Endothelial cell of coronary artery (primary cell): Measurements from ENCODE around the gene OBSCN. TPM values are rescaled to one million over a fixed set of nuclear protein-coding genes. Genes with fewer than 3 reads are reported as not detected.

Experiments used
- total RNA-seq: library from RNA; depleted of rRNA; stranded (reverse); fragments of >200 nt; gene quantifications from 2 replicates; pipeline ENCODE4 v1.2.3, GENCODE V29; 2014

Gene OBSCN
- total RNA-seq: 2.2 and 3.5 TPM in 2 replicates

GRCh38 chr1:228207851-228208821 lies at the start of gene OBSCN:
TSS of gene OBSCN (plus strand) at chr1:228208044. CDS start at chr1:228211784, 3,740 bp downstream.

GRCh38 chr1:228165372-228166169 lies 42.3 kb upstream of the OBSCN start, which contains the start of gene IBA57:
TSS of gene IBA57 (plus strand) at chr1:228165804. CDS start at chr1:228165817, 13 bp downstream.

GRCh38 chr1:228416217-228416933 lies 208.5 kb downstream of the OBSCN start, which contains the start of gene TRIM17:
TSS of gene TRIM17 (minus strand) at chr1:228416861. CDS start at chr1:228415072, 1,789 bp downstream.

Other genes with a start within 250 kb of the OBSCN start
- not detected in 2 replicates for gene WNT3A, start 201.0 kb upstream of the OBSCN start, total RNA-seq
- gene ARF1, start 125.3 kb upstream of the OBSCN start, total RNA-seq: 270 and 290 TPM in 2 replicates
- gene C1orf35, start 104.7 kb upstream of the OBSCN start, total RNA-seq: 9.2 and 10.7 TPM in 2 replicates
- gene MRPL55, start 98.7 kb upstream of the OBSCN start, total RNA-seq: 61.8 and 63.3 TPM in 2 replicates
- 472 and 568 TPM in 2 replicates for gene GUK1, start 67.8 kb upstream of the OBSCN start, total RNA-seq
- 1.2 and 3.9 TPM in 2 replicates for gene GJC2, start 58.1 kb upstream of the OBSCN start, total RNA-seq
- gene IBA57, start 42.2 kb upstream of the OBSCN start, total RNA-seq: 4.5 and 5.5 TPM in 2 replicates
- gene TRIM11, start 198.8 kb downstream of the OBSCN start, total RNA-seq: 13.4 and 17.5 TPM in 2 replicates
- gene TRIM17, start 208.8 kb downstream of the OBSCN start, total RNA-seq: not detected in 2 replicates